Fibroblast of lung (primary cell): Measurements from ENCODE around the gene RIN2. TPM values are rescaled to one million over a fixed set of nuclear protein-coding genes. Genes with fewer than 3 reads are reported as not detected.

Experiments used
- DNase-seq, 2 donors: peaks; one replicate each; pipeline versions ENCODE4 v3.0.0 to v3.0.0-alpha.2; 2010; ENCODE audit warnings: low read depth in 2 of 2
- H2AFZ ChIP-seq: 2 replicates; pipeline ENCODE4 v1.5.1; 2012; ENCODE audit warnings: low read length, control low read depth, inconsistent platforms
- H3K27ac ChIP-seq: 2 replicates; pipeline ENCODE4 v1.5.1; 2011; ENCODE audit warnings: low read length, control low read depth; ENCODE audit not compliant: insufficient read depth
- H3K27me3 ChIP-seq: 2 replicates; pipeline ENCODE4 v1.5.1; 2011; ENCODE audit warnings: mild to moderate bottlenecking, low read length; ENCODE audit not compliant: control insufficient read depth, insufficient read depth
- H3K36me3 ChIP-seq: 2 replicates; pipeline ENCODE4 v1.5.1; 2011; ENCODE audit warnings: low read length; ENCODE audit not compliant: control insufficient read depth, insufficient read depth
- H3K4me1 ChIP-seq: 2 replicates; pipeline ENCODE4 v1.5.1; 2011; ENCODE audit warnings: low read length; ENCODE audit not compliant: control insufficient read depth, insufficient read depth; ENCODE audit errors: extremely low read depth
- H3K4me2 ChIP-seq: 2 replicates; pipeline ENCODE4 v1.5.1; 2011; ENCODE audit warnings: low read length, control low read depth; ENCODE audit not compliant: insufficient read depth; ENCODE audit errors: extremely low read depth
- H3K4me3 ChIP-seq, 4 experiments: fragments of 200-600 bp in 1 of 4; sonication (generic) in 1 of 4; replicated peaks in 1 of 4; 2 replicates each; pipeline ENCODE4 v1.5.1; 2011 to 2016; ENCODE audit warnings: low read length in 4 of 4, low read depth in 3 of 4, mild to moderate bottlenecking in 3 of 4, control low read depth in 2 of 4, inconsistent platforms in 1 of 4, mixed read lengths in 1 of 4; ENCODE audit not compliant: insufficient read depth in 1 of 4; ENCODE audit errors: control extremely low read depth in 1 of 4
- H3K79me2 ChIP-seq: 2 replicates; pipeline ENCODE4 v1.5.1; 2012; ENCODE audit warnings: mild to moderate bottlenecking, low read length, inconsistent platforms; ENCODE audit not compliant: control insufficient read depth, insufficient read depth
- H3K9ac ChIP-seq: 2 replicates; pipeline ENCODE4 v1.5.1; 2011; ENCODE audit warnings: mild to moderate bottlenecking, low read length, control low read depth; ENCODE audit not compliant: insufficient read depth
- H3K9me3 ChIP-seq: 2 replicates; pipeline ENCODE4 v1.5.1; 2012; ENCODE audit warnings: low read depth, low read length; ENCODE audit not compliant: control insufficient read depth, insufficient read depth
- H4K20me1 ChIP-seq: 2 replicates; pipeline ENCODE4 v1.5.1; 2011; ENCODE audit warnings: low read length; ENCODE audit not compliant: control insufficient read depth, insufficient read depth; ENCODE audit errors: extremely low read depth
- CTCF ChIP-seq, 2 donors: IDR thresholded peaks in 1 of 2; conservative IDR thresholded peaks in 1 of 2; 1 replicate in 1 of 2; 2 replicates in 1 of 2; pipeline ENCODE4 v1.5.1; 2011 to 2012; ENCODE audit warnings: low read length in 2 of 2, control low read depth in 1 of 2, inconsistent platforms in 1 of 2, low read depth in 1 of 2, mild to moderate bottlenecking in 1 of 2
- EZH2 ChIP-seq: IDR thresholded peaks from 2 replicates; pipeline ENCODE4 v1.5.1; 2012; ENCODE audit warnings: low read length, control low read depth, mild to moderate bottlenecking; ENCODE audit errors: missing control alignments
- polyA plus RNA-seq, 2 donors: library from polyadenylated mRNA; depleted of rRNA in 1 of 2; stranded (reverse) in 1 of 2; unstranded in 1 of 2; fragments of >200 nt; gene quantifications; 2 replicates each; pipeline ENCODE4 v1.2.1, GENCODE V29; 2011 to 2012; ENCODE audit warnings: missing spikeins in 1 of 2
- total RNA-seq: library from RNA; depleted of rRNA; stranded (reverse); fragments of >200 nt; gene quantifications from 2 replicates; pipeline ENCODE4 v1.2.1, GENCODE V29; 2014

RIN2 gene
- total and polyA plus RNA-seq, 2 donors (not counting 1 experiment from before 2014, with no cell fraction given) = 30.2 to 61.4 TPM

GRCh38 chr20:19710336-19711120 is 47.5 kb upstream of the RIN2 start:
- H4K20me1 ChIP-seq = no peaks in the 10 kb centered on the region
- no peaks in the 10 kb centered on the region for H3K4me1 ChIP-seq
- H3K9me3 ChIP-seq = no peaks in the 10 kb centered on the region
- H3K27ac ChIP-seq = no peak overlapping the region
- no peak overlapping the region for H3K9ac ChIP-seq
- H3K27me3 ChIP-seq = peaks cover 7% of the 10 kb centered on the region
- no peaks in the 10 kb centered on the region for H3K79me2 ChIP-seq
- H3K36me3 ChIP-seq = no peaks in the 10 kb centered on the region
- H3K4me3 ChIP-seq = no peak overlapping the region
- TF ChIP-seq CTCF (conservative IDR thresholded peaks at IDR 0.05 in 1 of 2, IDR thresholded peaks at IDR 0.05 in 1 of 2; ENCODE audit: low read depth in 1 of 2, low read length in 2 of 2) = no peak
- no peak for TF ChIP-seq EZH2
- peak in 1 of 2 donors; percentile 61 for DNase-seq
- no peak overlapping the region for H2AFZ ChIP-seq
- H3K4me2 ChIP-seq = no peak overlapping the region

GRCh38 chr20:19711126-19711525 is 46.9 kb upstream of the RIN2 start:
- DNase-seq = no peak
- Histone ChIP-seq H3K79me2 (no peaks in the 10 kb centered on the region), H3K4me2 (no peak overlapping the region), H3K27ac (no peak overlapping the region), H3K36me3 (no peaks in the 10 kb centered on the region), H3K9me3 (no peaks in the 10 kb centered on the region), H2AFZ (no peak overlapping the region), H3K4me3 (no peak overlapping the region), H3K4me1 (no peaks in the 10 kb centered on the region), H4K20me1 (no peaks in the 10 kb centered on the region), H3K27me3 (peaks cover 7% of the 10 kb centered on the region), H3K9ac (no peak overlapping the region)
- TF ChIP-seq EZH2 = no peak
- TF ChIP-seq CTCF (conservative IDR thresholded peaks at IDR 0.05 in 1 of 2, IDR thresholded peaks at IDR 0.05 in 1 of 2; ENCODE audit: low read depth in 1 of 2, low read length in 2 of 2) = no peak

- H3K36me3 ChIP-seq = no peaks in the 10 kb centered on the region
- H3K27ac ChIP-seq = no peak overlapping the region
- H3K9me3 ChIP-seq = no peaks in the 10 kb centered on the region
- H3K79me2 ChIP-seq = no peaks in the 10 kb centered on the region
- no peaks in the 10 kb centered on the region for H3K4me1 ChIP-seq
- peaks cover 7% of the 10 kb centered on the region for H3K27me3 ChIP-seq
- no peak overlapping the region for H3K4me3 ChIP-seq
- no peak overlapping the region for H3K4me2 ChIP-seq
- H2AFZ ChIP-seq = no peak overlapping the region
- no peaks in the 10 kb centered on the region for H4K20me1 ChIP-seq
- H3K9ac ChIP-seq = no peak overlapping the region
- DNase-seq = peak in 1 of 2 donors; percentile 82
- TF ChIP-seq CTCF (conservative IDR thresholded peaks at IDR 0.05 in 1 of 2, IDR thresholded peaks at IDR 0.05 in 1 of 2; ENCODE audit: low read depth in 1 of 2, low read length in 2 of 2) (no peak), EZH2 (no peak)
These were observed 45.3 kb upstream of the RIN2 start for GRCh38 chr20:19712721-19713260.
